Endodermal cell (in vitro differentiated cells): ENCODE data around the gene RPEL1. TPM values are rescaled to one million over a fixed set of nuclear protein-coding genes. Genes with fewer than 3 reads are reported as not detected.

Experiments
- DNase-seq: peaks from one replicate; pipeline ENCODE4 v3.0.0-alpha.2; 2017
- H3K27ac ChIP-seq: 2 replicates; pipeline ENCODE4 v1.5.1; 2013; ENCODE audit warnings: mild to moderate bottlenecking, low read depth, low read length, moderate library complexity
- H3K27me3 ChIP-seq: 2 replicates; pipeline ENCODE4 v1.6.1; 2013; ENCODE audit warnings: mild to moderate bottlenecking, low read length, moderate library complexity; ENCODE audit not compliant: insufficient read depth, control insufficient read depth, poor library complexity, severe bottlenecking
- H3K36me3 ChIP-seq: 2 replicates; pipeline ENCODE4 v1.7.0; 2013; ENCODE audit warnings: mild to moderate bottlenecking, low read length, moderate library complexity; ENCODE audit not compliant: control insufficient read depth, insufficient read depth
- H3K4me1 ChIP-seq: one replicate; pipeline ENCODE4 v1.7.0; 2013; ENCODE audit warnings: low read length; ENCODE audit not compliant: control insufficient read depth, insufficient read depth
- H3K4me3 ChIP-seq: 2 replicates; pipeline ENCODE4 v1.5.1; 2013; ENCODE audit warnings: mild to moderate bottlenecking, low read length, moderate library complexity
- H3K9ac ChIP-seq: 2 replicates; pipeline ENCODE4 v1.6.1; 2013; ENCODE audit warnings: mild to moderate bottlenecking, low read length, moderate library complexity; ENCODE audit not compliant: poor library complexity, severe bottlenecking; ENCODE audit errors: extremely low read depth
- H3K9me3 ChIP-seq: 2 replicates; pipeline ENCODE4 v1.6.1; 2013; ENCODE audit warnings: mild to moderate bottlenecking, low read length, moderate library complexity; ENCODE audit not compliant: control insufficient read depth
- H3K27ac Mint-ChIP-seq: 2 replicates; pipeline ENCODE4 v1.8.0; 2020; ENCODE audit warnings: mixed read lengths
- H3K27me3 Mint-ChIP-seq: 2 replicates; pipeline ENCODE4 v1.8.0; 2021; ENCODE audit warnings: mild to moderate bottlenecking, mixed read lengths; ENCODE audit not compliant: insufficient read depth
- H3K36me3 Mint-ChIP-seq: 2 replicates; pipeline ENCODE4 v1.8.0; 2020; ENCODE audit warnings: low read depth, mixed read lengths
- H3K4me1 Mint-ChIP-seq: 2 replicates; pipeline ENCODE4 v1.8.0; 2020; ENCODE audit warnings: mixed read lengths
- H3K4me3 Mint-ChIP-seq: 2 replicates; pipeline ENCODE4 v1.8.0; 2020; ENCODE audit warnings: mild to moderate bottlenecking, moderate library complexity, mixed read lengths
- H3K9me3 Mint-ChIP-seq: 2 replicates; pipeline ENCODE4 v1.8.0; 2020; ENCODE audit warnings: mild to moderate bottlenecking, mixed read lengths
- WGBS, 2 experiments: methylation state at CpG; one replicate each; pipeline versions ENCODE4 v1.1.5 to v1.1.7; 2013; ENCODE audit warnings: missing lambda C conversion rate in 2 of 2, mixed read lengths in 1 of 2; ENCODE audit not compliant: insufficient coverage in 1 of 2, insufficient read length in 1 of 2; 5-methylcytosine and 5-hydroxymethylcytosine counted together
- total RNA-seq, 2 donors: library from RNA; stranded (reverse); fragmentation: NEBNext Ultra II Directional in 1 of 2; extraction: Animal tissue kit (Norgen Biotek cat#: 25700) in 1 of 2; gene quantifications; 2 replicates in 1 of 2; 3 replicates in 1 of 2; pipeline ENCODE4 v1.2.1, GENCODE V29; 2021
- TF ChIP-seq, protein P1 (sequence below): fragments of 200-600 bp; sonication (generic); conservative IDR thresholded peaks from 2 replicates; pipeline ENCODE4 v1.5.0; 2021; ENCODE audit warnings: antibody characterized with exemption, mild to moderate bottlenecking

The RPEL1 gene
- total RNA-seq, 2 donors from 2014 or later = not detected

DNA sequence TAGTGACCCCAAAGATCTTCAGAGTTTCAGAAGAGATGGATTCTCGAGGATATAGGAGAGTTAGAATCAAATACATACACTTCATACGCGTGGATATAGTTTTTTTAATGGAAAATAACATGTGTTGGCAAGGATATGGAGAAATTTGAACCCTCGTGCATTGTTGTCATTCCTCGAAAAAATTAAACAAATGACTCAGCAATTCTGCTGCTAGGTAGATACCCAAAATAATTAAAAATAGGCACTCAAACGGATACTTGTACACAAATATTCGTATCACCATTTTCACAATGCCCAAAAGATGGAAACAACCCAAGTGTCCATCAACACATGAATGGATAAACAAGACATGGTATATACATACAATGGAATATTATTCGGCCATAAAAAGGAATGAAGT, 47.0 kb upstream of the RPEL1 start:
- no peaks in the 10 kb centered on the region for H3K9me3 Mint-ChIP-seq
- no peaks in the 10 kb centered on the region for H3K36me3 ChIP-seq
- WGBS, 2 experiments = 95 to 100% methylated on average over 8 of the region's 8 CpGs

GRCh38 chr10:103199488-103199887, 46.2 kb upstream of the RPEL1 start:
- Mint-ChIP-seq H3K27ac (no peak overlapping the region), H3K27me3 (no peaks in the 10 kb centered on the region), H3K9me3 (no peaks in the 10 kb centered on the region), H3K4me3 (no peak overlapping the region), H3K4me1 (peaks cover 32% of the 10 kb centered on the region), H3K36me3 (no peaks in the 10 kb centered on the region)
- TF ChIP-seq, protein P1, sequence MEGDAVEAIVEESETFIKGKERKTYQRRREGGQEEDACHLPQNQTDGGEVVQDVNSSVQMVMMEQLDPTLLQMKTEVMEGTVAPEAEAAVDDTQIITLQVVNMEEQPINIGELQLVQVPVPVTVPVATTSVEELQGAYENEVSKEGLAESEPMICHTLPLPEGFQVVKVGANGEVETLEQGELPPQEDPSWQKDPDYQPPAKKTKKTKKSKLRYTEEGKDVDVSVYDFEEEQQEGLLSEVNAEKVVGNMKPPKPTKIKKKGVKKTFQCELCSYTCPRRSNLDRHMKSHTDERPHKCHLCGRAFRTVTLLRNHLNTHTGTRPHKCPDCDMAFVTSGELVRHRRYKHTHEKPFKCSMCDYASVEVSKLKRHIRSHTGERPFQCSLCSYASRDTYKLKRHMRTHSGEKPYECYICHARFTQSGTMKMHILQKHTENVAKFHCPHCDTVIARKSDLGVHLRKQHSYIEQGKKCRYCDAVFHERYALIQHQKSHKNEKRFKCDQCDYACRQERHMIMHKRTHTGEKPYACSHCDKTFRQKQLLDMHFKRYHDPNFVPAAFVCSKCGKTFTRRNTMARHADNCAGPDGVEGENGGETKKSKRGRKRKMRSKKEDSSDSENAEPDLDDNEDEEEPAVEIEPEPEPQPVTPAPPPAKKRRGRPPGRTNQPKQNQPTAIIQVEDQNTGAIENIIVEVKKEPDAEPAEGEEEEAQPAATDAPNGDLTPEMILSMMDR = no peak
- DNase-seq = no peak
- Histone ChIP-seq H3K27ac (no peak overlapping the region), H3K9ac (no peak overlapping the region), H3K4me1 (peaks cover 3% of the 10 kb centered on the region), H3K9me3 (no peaks in the 10 kb centered on the region), H3K4me3 (no peak overlapping the region), H3K36me3 (no peaks in the 10 kb centered on the region), H3K27me3 (no peaks in the 10 kb centered on the region)
- no CpG with 5 or more reads among the region's 1 CpG for WGBS, 2 experiments

More for the DNA sequence above, 47.0 kb upstream of the RPEL1 start:
- Mint-ChIP-seq H3K4me1 (peaks cover 36% of the 10 kb centered on the region), H3K27me3 (no peaks in the 10 kb centered on the region), H3K36me3 (no peaks in the 10 kb centered on the region), H3K27ac (no peak overlapping the region), H3K4me3 (no peak overlapping the region)
- Histone ChIP-seq H3K4me1 (peaks cover under 1% of the 10 kb centered on the region), H3K27me3 (no peaks in the 10 kb centered on the region), H3K27ac (no peak overlapping the region), H3K9ac (no peak overlapping the region), H3K9me3 (no peaks in the 10 kb centered on the region), H3K4me3 (no peak overlapping the region)
- TF ChIP-seq, protein P1 = no peak
- DNase-seq = no peak

GRCh38 chr10:103202319-103202718, 43.4 kb upstream of the RPEL1 start:
- Mint-ChIP-seq H3K27ac (no peak overlapping the region), H3K36me3 (peaks cover 3% of the 10 kb centered on the region), H3K4me1 (peaks cover 54% of the 10 kb centered on the region), H3K9me3 (peaks cover 5% of the 10 kb centered on the region), H3K4me3 (no peak overlapping the region), H3K27me3 (no peaks in the 10 kb centered on the region)
- no peak overlapping the region for H3K9ac ChIP-seq
- no peak overlapping the region for H3K4me3 ChIP-seq
- DNase-seq = no peak
- H3K36me3 ChIP-seq = no peaks in the 10 kb centered on the region
- TF ChIP-seq, protein P1 = no peak
- no peaks in the 10 kb centered on the region for H3K9me3 ChIP-seq
- WGBS, 2 experiments = 87 to 95% methylated on average over 7 of the region's 7 CpGs
- H3K27me3 ChIP-seq = no peaks in the 10 kb centered on the region
- peaks cover 3% of the 10 kb centered on the region for H3K4me1 ChIP-seq
- H3K27ac ChIP-seq = no peak overlapping the region
